Kidney epithelial cell (primary cell): Measurements from ENCODE around the gene NUDT22. TPM values are rescaled to one million over a fixed set of nuclear protein-coding genes. Genes with fewer than 3 reads are reported as not detected.

Experiments
- DNase-seq: peaks from one replicate; pipeline ENCODE4 v3.0.0-alpha.2; 2010; ENCODE audit warnings: low read depth
- H3K27me3 ChIP-seq: 2 replicates; pipeline ENCODE4 v1.6.0; 2011; ENCODE audit warnings: low read length; ENCODE audit not compliant: control insufficient read depth, insufficient read depth
- H3K36me3 ChIP-seq: 2 replicates; pipeline ENCODE4 v1.5.1; 2011; ENCODE audit warnings: low read length; ENCODE audit not compliant: control insufficient read depth, insufficient read depth
- H3K4me3 ChIP-seq: 2 replicates; pipeline ENCODE4 v1.5.1; 2011; ENCODE audit warnings: low read depth, mild to moderate bottlenecking, control low read depth, low read length
- total RNA-seq: library from RNA; depleted of rRNA; stranded (reverse); fragments of >200 nt; gene quantifications from 2 replicates; pipeline ENCODE4 v1.2.3, GENCODE V29; 2015
- TF ChIP-seq, protein P1 (sequence below): IDR thresholded peaks from 2 replicates; pipeline ENCODE4 v1.5.1; 2011; ENCODE audit warnings: mild to moderate bottlenecking, moderate library complexity, low read length, control low read depth, inconsistent platforms; ENCODE audit not compliant: insufficient read depth, poor library complexity, severe bottlenecking

Gene NUDT22
- total RNA-seq, 1 donor from 2014 or later: 50.7 TPM

DNA sequence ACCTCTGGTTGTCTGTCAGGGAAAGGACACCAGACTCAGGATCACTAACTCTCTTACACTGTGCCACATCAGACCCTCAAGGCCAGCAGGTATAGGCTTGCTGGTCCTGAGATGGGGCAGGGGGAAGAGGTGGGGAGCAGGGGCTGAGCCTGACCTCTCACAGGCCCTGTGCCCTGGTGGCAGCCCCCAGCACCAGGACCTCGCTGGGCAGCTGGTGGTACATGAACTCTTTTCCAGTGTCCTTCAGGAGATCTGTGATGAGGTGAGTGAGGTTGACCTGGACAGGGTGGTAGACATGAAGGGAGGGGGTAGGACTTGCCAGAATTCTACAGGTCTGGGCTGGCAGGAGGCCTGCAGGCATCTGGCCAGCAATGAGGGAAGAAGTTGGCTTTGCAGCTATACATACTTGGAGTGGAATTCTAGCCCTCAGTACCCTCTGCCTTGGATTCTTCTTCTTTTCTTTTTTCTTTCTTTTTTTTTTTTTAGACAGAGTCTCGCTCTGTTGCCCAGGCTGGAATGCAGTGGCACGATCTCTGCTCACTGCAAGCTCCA, 1.4 kb downstream of the NUDT22 start:
- H3K27me3 ChIP-seq: no peaks in the 10 kb centered on the region
- TF ChIP-seq, protein P1, sequence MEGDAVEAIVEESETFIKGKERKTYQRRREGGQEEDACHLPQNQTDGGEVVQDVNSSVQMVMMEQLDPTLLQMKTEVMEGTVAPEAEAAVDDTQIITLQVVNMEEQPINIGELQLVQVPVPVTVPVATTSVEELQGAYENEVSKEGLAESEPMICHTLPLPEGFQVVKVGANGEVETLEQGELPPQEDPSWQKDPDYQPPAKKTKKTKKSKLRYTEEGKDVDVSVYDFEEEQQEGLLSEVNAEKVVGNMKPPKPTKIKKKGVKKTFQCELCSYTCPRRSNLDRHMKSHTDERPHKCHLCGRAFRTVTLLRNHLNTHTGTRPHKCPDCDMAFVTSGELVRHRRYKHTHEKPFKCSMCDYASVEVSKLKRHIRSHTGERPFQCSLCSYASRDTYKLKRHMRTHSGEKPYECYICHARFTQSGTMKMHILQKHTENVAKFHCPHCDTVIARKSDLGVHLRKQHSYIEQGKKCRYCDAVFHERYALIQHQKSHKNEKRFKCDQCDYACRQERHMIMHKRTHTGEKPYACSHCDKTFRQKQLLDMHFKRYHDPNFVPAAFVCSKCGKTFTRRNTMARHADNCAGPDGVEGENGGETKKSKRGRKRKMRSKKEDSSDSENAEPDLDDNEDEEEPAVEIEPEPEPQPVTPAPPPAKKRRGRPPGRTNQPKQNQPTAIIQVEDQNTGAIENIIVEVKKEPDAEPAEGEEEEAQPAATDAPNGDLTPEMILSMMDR: no peak
- peaks cover 1% of the 10 kb centered on the region for H3K36me3 ChIP-seq
- DNase-seq: no peak
- no peak overlapping the region for H3K4me3 ChIP-seq

DNA sequence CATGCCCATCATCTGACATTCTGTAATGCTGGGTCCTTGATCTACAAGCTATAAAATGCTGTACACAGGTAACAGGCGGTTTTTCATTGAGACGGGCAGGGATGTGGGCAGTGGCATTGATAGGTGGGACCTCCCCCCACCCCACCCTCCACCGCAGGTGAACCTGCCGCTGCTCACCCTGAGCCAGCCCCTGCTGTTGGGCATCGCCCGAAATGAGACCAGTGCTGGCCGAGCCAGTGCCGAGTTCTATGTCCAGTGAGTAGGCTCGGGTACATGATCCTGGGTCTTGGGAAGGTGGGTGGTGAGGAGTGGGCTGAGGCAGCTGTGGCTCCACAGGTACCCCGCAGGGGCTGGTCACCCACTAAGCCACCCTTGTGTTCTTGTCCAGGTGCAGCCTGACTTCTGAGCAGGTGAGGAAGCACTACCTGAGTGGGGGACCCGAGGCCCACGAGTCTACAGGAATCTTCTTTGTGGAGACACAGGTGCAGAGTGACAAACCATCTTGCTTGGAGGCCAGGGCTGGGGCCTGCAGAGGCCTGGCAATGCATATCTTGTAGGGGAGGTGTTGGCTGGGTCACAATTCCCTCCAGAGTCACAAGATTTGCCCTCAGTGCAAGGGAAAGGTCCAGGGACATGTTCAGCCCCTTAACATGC, 3.1 kb downstream of the NUDT22 start:
- TF ChIP-seq, protein P1: no peak
- H3K27me3 ChIP-seq: no peaks in the 10 kb centered on the region
- DNase-seq: no peak

DNA sequence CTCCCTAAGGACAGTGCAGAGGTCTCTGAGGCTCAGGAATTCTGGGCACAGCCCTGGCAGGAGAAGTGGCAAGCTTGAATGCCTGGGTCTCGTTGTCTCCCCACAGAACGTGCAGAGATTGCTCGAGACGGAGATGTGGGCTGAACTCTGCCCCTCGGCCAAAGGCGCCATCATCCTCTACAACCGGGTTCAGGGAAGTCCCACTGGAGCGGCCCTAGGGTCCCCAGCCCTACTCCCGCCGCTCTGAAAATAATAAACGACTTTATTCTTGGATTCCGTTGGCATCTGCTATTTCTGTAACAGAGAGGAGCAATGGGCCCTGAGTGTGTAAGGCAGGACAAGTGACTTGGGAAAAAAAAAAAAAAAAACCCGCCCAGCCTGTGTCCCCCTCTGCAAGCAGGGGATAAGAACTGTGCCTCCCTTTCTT, 3.7 kb downstream of the NUDT22 start:
- peak overlapping the region; percentile 55 for H3K4me3 ChIP-seq
- TF ChIP-seq, protein P1: no peak
- no peak for DNase-seq
- H3K27me3 ChIP-seq: no peaks in the 10 kb centered on the region
- H3K36me3 ChIP-seq: no peaks in the 10 kb centered on the region

More for the DNA sequence above, 3.1 kb downstream of the NUDT22 start:
- no peak overlapping the region for H3K4me3 ChIP-seq
- H3K36me3 ChIP-seq: peaks cover 1% of the 10 kb centered on the region

DNA sequence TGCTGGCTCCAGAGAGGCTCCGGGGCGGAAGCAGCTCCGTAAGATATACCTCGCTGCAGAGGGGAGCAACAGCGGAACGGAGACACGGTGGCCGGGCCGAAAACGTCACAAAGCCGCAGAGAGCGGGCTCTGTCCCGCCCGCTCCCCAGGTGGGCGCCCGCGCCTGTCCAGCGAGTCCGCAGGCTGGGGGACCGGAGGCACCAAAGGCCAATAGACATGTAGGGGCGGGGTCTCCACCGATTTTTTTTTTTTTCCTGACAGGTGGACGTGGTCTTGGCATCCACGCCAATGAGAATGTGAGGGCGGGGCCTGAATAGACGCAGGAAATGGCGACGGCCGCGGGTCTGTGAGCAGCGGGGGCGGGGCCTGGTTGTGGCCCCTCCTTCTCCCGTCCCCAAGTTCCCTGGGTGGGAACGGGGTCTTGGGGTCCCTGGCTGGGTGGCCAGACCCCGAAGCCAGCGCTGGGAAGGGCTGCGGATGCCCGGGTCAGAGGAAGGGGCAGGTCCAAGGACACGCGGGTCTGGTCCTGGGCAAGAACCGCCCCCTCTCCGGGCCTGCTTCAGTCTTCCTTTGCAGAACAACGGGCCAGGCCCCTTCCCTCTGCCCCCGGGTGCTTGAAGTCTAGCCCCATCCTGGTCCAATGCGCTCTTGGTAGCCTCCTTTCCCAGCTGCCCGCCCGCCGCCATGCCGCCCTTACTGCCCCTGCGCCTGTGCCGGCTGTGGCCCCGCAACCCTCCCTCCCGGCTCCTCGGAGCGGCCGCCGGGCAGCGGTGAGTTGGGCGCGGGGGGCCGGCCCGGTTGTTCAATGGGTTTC, 4.3 kb downstream of the NUDT22 start, which contains the start of gene DNAJC4:
TSS of gene DNAJC4 (plus strand) at position 378 of the 814 bp plus-strand sequence. CDS start at position 685, 307 bp downstream.
- H3K27me3 ChIP-seq: no peaks in the 10 kb centered on the region
- no peaks in the 10 kb centered on the region for H3K36me3 ChIP-seq
- DNase-seq: peak; percentile 70
- TF ChIP-seq, protein P1: no peak
- peak within 1 kb of the TSS; percentile 55 for H3K4me3 ChIP-seq

DNA sequence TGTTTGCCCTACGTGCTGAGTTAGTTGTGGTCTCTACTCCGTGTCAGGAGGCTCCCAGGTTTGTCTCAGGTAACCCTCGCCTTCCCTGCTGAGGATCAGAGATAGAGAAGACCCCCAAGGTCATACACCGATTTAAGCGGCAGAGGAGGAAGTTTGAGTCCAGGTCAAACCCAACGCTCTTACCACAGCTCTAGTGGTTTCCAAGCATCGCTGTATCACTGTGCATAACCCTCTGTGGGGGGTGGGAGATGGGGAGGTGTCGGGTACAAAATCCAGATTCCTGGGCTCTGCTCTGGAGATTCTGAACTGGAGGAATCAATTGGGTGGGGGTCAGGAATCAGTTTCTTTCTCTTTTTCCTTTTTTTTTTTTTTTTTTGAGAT, 4.9 kb downstream of the NUDT22 start:
- TF ChIP-seq, protein P1: no peak
- Histone ChIP-seq H3K36me3 (no peaks in the 10 kb centered on the region), H3K4me3 (peak overlapping the region; percentile 55), H3K27me3 (no peaks in the 10 kb centered on the region)
- no peak for DNase-seq
